Glomerular visceral epithelial cell (primary cell): Measurements from ENCODE around the gene ZNF76.

Experiments used
- DNase-seq: peaks from one replicate; pipeline ENCODE4 v3.0.0-alpha.2; 2016; ENCODE audit errors: extremely low spot score

The ZNF76 gene

DNA sequence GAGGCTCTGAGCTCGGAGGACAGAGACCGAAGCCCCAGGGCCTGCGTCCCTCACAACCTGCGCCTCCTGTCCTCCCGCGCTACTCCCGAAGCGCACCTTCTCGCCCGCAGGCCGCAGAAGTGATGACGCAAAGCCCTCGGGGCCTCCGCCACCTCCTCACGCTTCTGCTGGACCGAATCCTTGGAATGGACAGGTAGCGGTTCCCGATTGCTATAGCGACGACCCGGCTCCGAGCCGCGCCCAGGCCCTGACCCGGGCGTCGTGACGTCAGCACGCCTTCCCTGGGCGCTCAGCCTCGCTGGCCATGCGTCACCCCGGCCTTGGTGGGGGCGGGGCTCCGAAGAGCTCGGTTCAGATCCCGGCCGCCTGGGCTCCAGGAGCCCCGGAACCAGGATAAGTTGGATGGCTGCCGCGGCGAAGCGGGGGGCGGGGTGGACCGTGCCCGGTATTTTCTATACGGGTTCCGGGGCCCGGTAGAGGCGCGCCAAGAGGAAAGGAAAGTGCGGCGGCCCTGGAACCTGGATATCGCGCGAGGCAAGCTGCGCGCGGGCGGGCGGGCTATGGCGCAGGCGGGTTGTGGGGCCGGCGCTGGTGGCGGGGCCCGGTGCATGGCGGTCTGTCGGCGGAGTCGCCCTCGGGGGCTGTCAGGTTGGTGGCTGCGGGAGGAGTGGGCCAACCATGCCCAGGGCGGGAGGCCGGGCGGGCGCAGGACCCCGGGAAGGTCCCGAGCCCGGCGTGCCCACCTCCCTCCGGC is at the start of gene ZNF76:
Gene ZNF76 (plus strand): TSS at position 542 of the 754 bp plus-strand sequence. CDS start 21,417 bp downstream, outside the sequence.
- DNase-seq: peak; percentile 98

DNA sequence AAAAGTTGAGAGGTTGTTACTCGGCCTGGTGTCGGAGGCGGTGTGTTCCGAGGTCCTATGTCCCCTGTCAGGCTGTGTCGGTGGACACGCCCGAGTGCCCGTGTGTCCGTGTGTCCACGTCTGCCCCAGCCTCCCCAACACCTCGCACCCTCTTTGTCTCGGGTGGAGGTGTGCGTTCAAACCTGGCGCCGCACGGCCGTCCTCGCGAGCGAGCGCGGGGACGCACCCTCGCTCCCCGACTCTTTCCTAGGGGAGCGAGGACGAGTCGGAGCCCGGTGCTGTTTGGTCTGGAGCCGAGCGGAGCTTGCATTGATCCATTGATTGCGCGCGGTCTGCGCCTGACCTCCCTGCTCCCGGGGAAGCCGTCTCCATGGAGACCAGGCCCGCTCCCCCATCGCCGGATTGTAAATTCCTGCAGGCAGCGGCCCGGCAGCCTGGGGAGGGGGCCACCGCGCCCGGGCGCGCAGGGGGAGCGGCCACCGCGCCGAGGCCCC is 46.2 kb upstream of the ZNF76 start:
- no peak for DNase-seq

- peak; percentile 33 for DNase-seq
These were observed 45.4 kb upstream of the ZNF76 start, which contains the start of gene SCUBE3 for GRCh38 chr6:35213824-35214756. TSS of gene SCUBE3 (plus strand) at chr6:35213956. CDS start at chr6:35214419, 463 bp downstream.

DNA sequence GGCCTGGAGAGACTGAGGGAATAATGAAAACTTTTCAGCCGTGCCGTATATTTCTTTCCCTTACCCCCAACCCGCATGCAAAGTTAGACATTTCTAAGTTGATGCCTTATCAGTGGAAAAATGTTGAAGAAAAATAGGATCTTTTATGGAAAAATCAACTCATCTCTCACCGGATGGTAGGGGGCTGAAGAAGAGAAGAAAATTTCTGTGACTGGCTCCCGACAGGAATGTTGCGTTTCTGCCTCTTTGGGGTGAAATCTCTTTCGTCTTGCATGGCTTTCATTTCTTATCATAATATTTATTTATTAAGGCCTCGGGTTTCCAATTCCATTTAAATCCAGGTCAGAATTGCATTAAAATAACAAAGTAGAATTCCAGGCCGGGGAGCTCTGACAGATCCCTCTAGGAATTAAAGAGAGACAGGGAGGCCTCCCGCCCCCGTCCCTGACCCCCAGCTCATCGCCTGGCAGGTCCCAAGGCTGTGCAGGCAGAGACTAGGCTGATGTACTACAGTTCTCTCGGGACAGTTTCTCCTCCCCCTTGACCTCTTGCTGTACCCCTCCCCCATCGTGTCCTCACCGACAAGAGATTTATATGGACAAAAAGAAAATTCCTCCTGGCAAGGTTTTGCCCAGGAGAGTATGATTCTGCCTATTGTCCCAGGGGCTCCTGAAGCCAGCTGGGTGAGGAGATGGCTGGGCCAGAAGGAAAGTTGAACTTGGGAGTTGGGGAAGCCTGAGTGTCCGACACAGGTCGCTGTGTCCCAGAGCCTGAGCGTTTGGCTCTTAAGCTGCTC is 44.5 kb upstream of the ZNF76 start:
- no peak for DNase-seq

DNA sequence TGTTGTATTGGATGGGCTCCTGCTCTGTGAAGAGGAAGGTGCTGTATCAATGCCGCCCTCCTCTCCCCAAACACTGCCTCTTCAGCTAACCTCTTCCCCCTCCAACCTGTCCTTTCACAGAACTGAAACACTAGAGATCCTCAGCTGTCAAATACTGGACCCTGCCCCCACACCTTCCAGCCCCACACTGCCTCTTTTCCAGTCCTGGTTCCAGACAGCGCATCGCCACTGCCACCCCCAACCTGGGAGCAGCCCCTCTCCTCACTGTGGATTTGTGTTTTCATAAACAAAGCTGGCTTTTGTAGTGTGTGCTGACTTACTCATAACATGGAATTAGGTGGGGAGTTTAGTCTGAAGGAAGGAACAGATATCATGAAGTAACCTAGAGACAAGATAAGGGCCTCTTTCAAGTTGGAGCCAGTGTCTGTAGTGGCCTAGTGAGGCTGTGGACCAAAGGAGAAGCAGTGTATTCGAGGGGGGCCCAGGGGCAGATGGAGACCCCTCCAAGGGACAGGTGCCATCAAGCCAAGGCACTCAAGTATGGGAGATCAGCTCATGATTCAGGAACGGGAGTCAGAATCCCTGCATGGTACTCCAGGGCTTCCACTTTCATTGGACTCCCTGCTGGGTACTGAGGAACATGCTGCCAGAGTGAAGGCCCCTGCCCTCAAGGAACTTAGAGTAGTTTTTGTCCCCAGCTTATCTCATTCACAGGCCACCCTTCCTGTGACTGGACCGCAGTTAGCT is 43.7 kb upstream of the ZNF76 start:
- no peak for DNase-seq

- no peak for DNase-seq
These were observed 43.2 kb upstream of the ZNF76 start for GRCh38 chr6:35216412-35216732.

GRCh38 chr6:35216851-35217811 is 42.4 kb upstream of the ZNF76 start:
- no peak for DNase-seq

- DNase-seq: no peak
These were observed 41.5 kb upstream of the ZNF76 start for GRCh38 chr6:35218021-35218420.

DNA sequence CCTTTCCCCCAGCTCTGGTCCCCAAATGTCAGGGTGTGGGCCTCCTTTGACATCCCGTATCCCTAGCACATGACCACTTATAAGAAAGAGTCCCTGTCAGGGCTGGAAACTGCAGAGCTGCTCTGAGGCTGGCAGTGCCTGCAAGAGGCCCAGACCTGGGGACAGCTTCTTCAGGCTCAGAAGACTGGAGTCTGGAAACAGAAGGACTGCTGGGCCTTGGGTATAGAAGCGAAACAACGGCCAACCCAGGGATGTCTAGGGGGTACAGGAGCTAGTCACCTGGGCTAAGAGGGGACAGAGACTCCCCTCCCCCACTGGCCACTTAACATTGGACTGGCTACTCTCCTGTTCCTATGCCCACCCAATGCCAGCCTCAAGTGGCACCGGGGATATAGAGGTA is 41.1 kb upstream of the ZNF76 start:
- DNase-seq: no peak

GRCh38 chr6:35219683-35220326 is 39.7 kb upstream of the ZNF76 start:
- DNase-seq: no peak

GRCh38 chr6:35220711-35221110 is 38.8 kb upstream of the ZNF76 start:
- DNase-seq: no peak

DNA sequence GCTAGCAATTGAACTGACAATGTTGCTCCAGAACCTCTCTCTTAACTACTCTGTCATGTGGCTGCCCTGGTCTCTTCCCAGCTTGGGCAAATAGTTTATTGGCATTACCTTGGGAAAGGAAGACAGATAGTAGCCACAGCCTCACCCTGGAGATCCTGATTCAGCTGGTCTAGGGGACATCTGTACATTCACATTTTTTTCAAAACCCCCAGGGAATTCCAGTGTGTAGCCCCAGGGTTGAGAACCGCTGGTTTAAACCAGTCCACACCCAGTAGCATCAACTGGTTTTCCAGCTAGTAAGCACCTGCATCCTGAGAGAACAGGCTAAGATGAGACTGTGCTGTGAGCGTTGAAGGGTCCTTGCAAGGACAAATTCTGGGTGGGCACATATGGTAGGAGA is 36.1 kb upstream of the ZNF76 start:
- no peak for DNase-seq

DNA sequence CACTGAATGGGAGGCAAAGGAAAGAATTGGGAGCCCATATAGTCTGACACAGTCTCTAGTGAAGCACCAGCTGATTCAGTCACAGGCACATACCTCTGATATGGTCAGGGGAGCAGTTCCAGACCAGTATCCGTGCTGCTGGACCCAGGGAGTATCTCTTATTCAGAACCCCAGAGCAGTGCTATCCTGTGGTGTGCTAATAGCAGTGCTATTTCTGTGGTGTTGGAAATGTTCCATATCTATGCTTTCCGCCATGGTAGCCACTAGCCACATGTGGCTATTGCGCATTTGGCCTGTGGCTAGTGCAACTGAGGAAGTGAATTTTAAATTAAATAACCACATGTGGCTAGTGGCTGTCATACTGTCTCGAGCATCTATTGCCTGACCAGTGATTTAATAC is 34.8 kb upstream of the ZNF76 start:
- no peak for DNase-seq

DNA sequence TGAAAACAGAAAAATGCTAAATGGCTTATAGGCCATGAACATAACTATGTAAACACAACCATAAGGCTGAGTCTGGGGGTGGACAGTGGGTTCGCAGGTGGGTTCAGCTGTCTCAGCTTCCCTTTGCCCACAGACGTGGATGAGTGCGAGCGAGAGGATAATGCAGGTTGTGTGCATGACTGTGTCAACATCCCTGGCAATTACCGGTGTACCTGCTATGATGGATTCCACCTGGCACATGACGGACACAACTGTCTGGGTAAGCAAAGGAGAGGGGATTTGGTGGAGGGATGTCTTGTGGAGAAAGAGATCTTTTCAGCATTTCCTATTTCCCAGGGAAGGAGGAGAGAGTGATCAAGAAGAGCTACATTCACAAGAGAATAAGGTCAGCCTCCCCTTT is 31.1 kb upstream of the ZNF76 start:
- DNase-seq: no peak

GRCh38 chr6:35229304-35229703 is 30.2 kb upstream of the ZNF76 start:
- DNase-seq: no peak

- no peak for DNase-seq
These were observed 29.0 kb upstream of the ZNF76 start for GRCh38 chr6:35230498-35230897.

DNA sequence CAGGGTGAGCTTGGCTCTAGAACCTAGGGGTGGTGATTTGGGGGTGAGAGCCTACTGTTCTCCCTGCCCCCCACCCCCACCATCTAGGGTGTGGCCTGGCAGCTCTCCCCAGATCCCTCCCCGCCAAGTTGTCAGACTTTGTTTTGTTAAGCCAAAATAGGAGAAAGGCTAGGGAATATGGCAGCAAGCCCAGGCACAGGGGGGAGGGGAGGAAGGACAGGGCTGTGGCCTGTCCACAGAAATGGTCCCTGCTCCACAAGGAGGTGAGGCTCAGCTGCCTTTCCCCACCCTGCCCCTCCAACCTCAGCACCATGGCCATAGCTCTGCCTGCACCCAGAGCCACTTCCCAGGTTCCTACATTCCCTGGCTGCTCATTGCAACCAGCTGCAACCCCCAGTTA is 28.6 kb upstream of the ZNF76 start:
- DNase-seq: no peak

- DNase-seq: no peak
These were observed 28.0 kb upstream of the ZNF76 start for GRCh38 chr6:35231563-35231962.

GRCh38 chr6:35234901-35235300 is 24.6 kb upstream of the ZNF76 start:
- DNase-seq: no peak

GRCh38 chr6:35236223-35236622 is 23.3 kb upstream of the ZNF76 start:
- no peak for DNase-seq
